B cell (primary cell): ENCODE measurements around the gene SATB1. TPM values are rescaled to one million over a fixed set of nuclear protein-coding genes. Genes with fewer than 3 reads are reported as not detected.

Source experiments
- ATAC-seq: fragments of 200-7000 bp; cut with Tn5 transposase; one replicate; pipeline ENCODE4 v1.10.0; 2021; ENCODE audit warnings: low read depth, mild to moderate bottlenecking, moderate number of reproducible peaks, moderate library complexity
- CTCF ChIA-PET: fragments of 350-600 bp; sonication (Branson Sonifier 250); formaldehyde crosslinking; loops from one replicate; lab custom pipeline; 2021; ENCODE audit warnings: antibody characterized with exemption, inconsistent platforms; lab: Charles Lee
- POLR2A ChIA-PET: fragments of 350-600 bp; sonication (Branson Sonifier 250); formaldehyde crosslinking; loops from one replicate; lab custom pipeline; 2021; ENCODE audit warnings: antibody characterized with exemption; lab: Charles Lee
- DNase-seq: peaks from one replicate; pipeline ENCODE4 v3.0.0; 2013
- H2AFZ ChIP-seq: 2 replicates; pipeline ENCODE4 v1.6.1; 2012; ENCODE audit warnings: mild to moderate bottlenecking, low read depth, low read length; ENCODE audit not compliant: insufficient read depth, poor library complexity, severe bottlenecking
- H3K27ac ChIP-seq, 2 donors: 1 replicate in 1 of 2; 2 replicates in 1 of 2; pipeline ENCODE4 v1.5.1; 2012 to 2013; ENCODE audit warnings: low read length in 2 of 2, mild to moderate bottlenecking in 2 of 2, moderate library complexity in 1 of 2
- H3K27me3 ChIP-seq, 4 experiments: fragments of 200-600 bp in 1 of 4; sonication (generic) in 1 of 4; replicated peaks in 1 of 4; 1 replicate in 2 of 4; 2 replicates in 2 of 4; pipeline versions ENCODE4 v1.6.1 to v1.7.0; 2013 to 2016; ENCODE audit warnings: low read length in 3 of 4, mild to moderate bottlenecking in 2 of 4, mixed read lengths in 1 of 4, moderate library complexity in 1 of 4; ENCODE audit not compliant: insufficient read depth in 4 of 4, control insufficient read depth in 3 of 4; ENCODE audit errors: control extremely low read depth in 1 of 4
- H3K36me3 ChIP-seq, 2 experiments: replicated peaks in 1 of 2; 1 replicate in 1 of 2; 2 replicates in 1 of 2; pipeline versions ENCODE4 v1.6.1 to v1.7.1; 2013; ENCODE audit warnings: low read length in 1 of 2; ENCODE audit not compliant: insufficient read depth in 2 of 2, control insufficient read depth in 1 of 2; ENCODE audit errors: control extremely low read depth in 1 of 2, extremely low read depth in 1 of 2
- H3K4me1 ChIP-seq, 2 donors: fragments of 200-600 bp in 1 of 2; sonication (generic) in 1 of 2; 1 replicate in 1 of 2; 2 replicates in 1 of 2; pipeline versions ENCODE4 v1.5.1 to v1.6.1; 2013 to 2017; ENCODE audit warnings: low read length in 2 of 2; ENCODE audit not compliant: control insufficient read depth in 2 of 2, insufficient read depth in 2 of 2
- H3K4me2 ChIP-seq: replicated peaks from 2 replicates; pipeline ENCODE3; 2012; ENCODE audit warnings: mild to moderate bottlenecking, low read depth, low read length; ENCODE audit not compliant: poor library complexity, severe bottlenecking
- H3K4me3 ChIP-seq, 5 experiments: fragments of 200-600 bp in 1 of 5; sonication (generic) in 1 of 5; 1 replicate in 3 of 5; 2 replicates in 2 of 5; pipeline versions ENCODE4 v1.5.1 to v1.7.0; 2011 to 2016; ENCODE audit warnings: low read length in 4 of 5, mild to moderate bottlenecking in 4 of 5, low read depth in 2 of 5, control low read depth in 1 of 5, moderate library complexity in 1 of 5; ENCODE audit not compliant: insufficient read depth in 1 of 5; ENCODE audit errors: control extremely low read depth in 1 of 5, extremely low read depth in 1 of 5
- H3K79me2 ChIP-seq: fragments of 200-600 bp; sonication (generic); one replicate; pipeline ENCODE4 v1.6.0; 2016; ENCODE audit warnings: low read length; ENCODE audit not compliant: control insufficient read depth, insufficient read depth
- H3K9ac ChIP-seq: fragments of 200-600 bp; sonication (generic); 2 replicates; pipeline ENCODE4 v1.6.1; 2017; ENCODE audit warnings: mild to moderate bottlenecking, low read length, moderate library complexity
- H3K9me3 ChIP-seq, 3 donors: one replicate each; pipeline versions ENCODE4 v1.6.1 to v1.7.1; 2013; ENCODE audit warnings: low read length in 2 of 3; ENCODE audit not compliant: control insufficient read depth in 2 of 3, insufficient read depth in 1 of 3; ENCODE audit errors: control extremely low read depth in 1 of 3
- H4K20me1 ChIP-seq: 2 replicates; pipeline ENCODE4 v1.6.0; 2012; ENCODE audit warnings: mild to moderate bottlenecking, low read length; ENCODE audit not compliant: insufficient read depth, control insufficient read depth, poor library complexity, severe bottlenecking
- H3K27ac Mint-ChIP-seq: one replicate; pipeline ENCODE4 v1.8.0; 2021; ENCODE audit warnings: mixed read lengths
- H3K27me3 Mint-ChIP-seq: one replicate; pipeline ENCODE4 v1.8.0; 2021; ENCODE audit warnings: mixed read lengths
- H3K4me1 Mint-ChIP-seq: one replicate; pipeline ENCODE4 v1.8.0; 2021; ENCODE audit warnings: mixed read lengths
- H3K4me3 Mint-ChIP-seq: one replicate; pipeline ENCODE4 v1.8.0; 2021; ENCODE audit warnings: mixed read lengths
- H3K9me3 Mint-ChIP-seq: one replicate; pipeline ENCODE4 v1.8.0; 2022; ENCODE audit warnings: mixed read lengths; ENCODE audit not compliant: insufficient read depth
- EZH2 ChIP-seq: IDR thresholded peaks from 2 replicates; pipeline ENCODE4 v1.6.1; 2012; ENCODE audit warnings: borderline replicate concordance, low read depth, mild to moderate bottlenecking, moderate library complexity, low read length; ENCODE audit not compliant: insufficient read depth, poor library complexity, severe bottlenecking
- WGBS: methylation state at CpG from one replicate; pipeline ENCODE4 v1.1.5; 2013; ENCODE audit warnings: missing lambda C conversion rate; ENCODE audit not compliant: insufficient coverage; 5-methylcytosine and 5-hydroxymethylcytosine counted together
- intact Hi-C: fragments of 100-400 bp; cut with micrococcal nuclease; formaldehyde crosslinking; loops from one replicate; pipeline ENCODE4 v1.10.0; 2022
- polyA plus RNA-seq: library from polyadenylated mRNA; depleted of rRNA; stranded (reverse); fragments of >200 nt; gene quantifications from 2 replicates; pipeline ENCODE4 v1.2.3, GENCODE V29; 2012
- total RNA-seq, 2 donors: library from RNA; stranded (reverse); fragments of 120-200 nt in 1 of 2; gene quantifications; 1 replicate in 1 of 2; 2 replicates in 1 of 2; pipeline versions ENCODE4 v1.2.3 to v1.2.4, GENCODE V29; 2013 to 2022
- TF ChIP-seq, protein P1 (sequence below): fragments of 200-600 bp; IDR thresholded peaks from one replicate; pipeline ENCODE4 v1.8.0; 2022; ENCODE audit warnings: antibody characterized with exemption, mild to moderate bottlenecking

Gene SATB1
- total and polyA plus RNA-seq, 2 donors (not counting 1 experiment from before 2014, with no cell fraction given): 42.3 to 66.5 TPM

DNA sequence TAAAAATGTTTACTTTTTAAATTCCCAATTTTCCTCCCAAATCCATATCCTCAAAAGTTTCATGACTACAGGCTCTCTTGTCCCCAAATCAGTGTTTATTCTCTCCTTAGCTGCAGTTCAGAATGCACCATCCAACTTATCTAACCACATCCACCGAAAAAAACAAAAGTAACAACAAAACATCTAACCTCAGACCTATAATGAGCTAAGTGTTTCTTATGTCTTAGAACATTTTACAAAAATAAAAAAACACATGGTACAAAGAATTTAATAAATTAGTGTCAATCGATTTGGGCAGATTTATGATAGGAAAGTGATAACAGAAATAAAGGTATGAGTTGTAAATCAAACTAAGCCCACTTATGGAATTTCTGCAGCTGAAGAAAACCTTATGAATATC is 13.6 kb downstream of the SATB1 start:
- H3K27ac ChIP-seq: no peak overlapping the region
- no CpG with 5 or more reads among the region's 2 CpGs for WGBS
- no peak overlapping the region for H3K9ac ChIP-seq
- no peaks in the 10 kb centered on the region for H3K4me1 ChIP-seq
- no peaks in the 10 kb centered on the region for H3K27me3 ChIP-seq
- H3K9me3 ChIP-seq: no peaks in the 10 kb centered on the region
- no peak for TF ChIP-seq EZH2
- TF ChIP-seq, protein P1, sequence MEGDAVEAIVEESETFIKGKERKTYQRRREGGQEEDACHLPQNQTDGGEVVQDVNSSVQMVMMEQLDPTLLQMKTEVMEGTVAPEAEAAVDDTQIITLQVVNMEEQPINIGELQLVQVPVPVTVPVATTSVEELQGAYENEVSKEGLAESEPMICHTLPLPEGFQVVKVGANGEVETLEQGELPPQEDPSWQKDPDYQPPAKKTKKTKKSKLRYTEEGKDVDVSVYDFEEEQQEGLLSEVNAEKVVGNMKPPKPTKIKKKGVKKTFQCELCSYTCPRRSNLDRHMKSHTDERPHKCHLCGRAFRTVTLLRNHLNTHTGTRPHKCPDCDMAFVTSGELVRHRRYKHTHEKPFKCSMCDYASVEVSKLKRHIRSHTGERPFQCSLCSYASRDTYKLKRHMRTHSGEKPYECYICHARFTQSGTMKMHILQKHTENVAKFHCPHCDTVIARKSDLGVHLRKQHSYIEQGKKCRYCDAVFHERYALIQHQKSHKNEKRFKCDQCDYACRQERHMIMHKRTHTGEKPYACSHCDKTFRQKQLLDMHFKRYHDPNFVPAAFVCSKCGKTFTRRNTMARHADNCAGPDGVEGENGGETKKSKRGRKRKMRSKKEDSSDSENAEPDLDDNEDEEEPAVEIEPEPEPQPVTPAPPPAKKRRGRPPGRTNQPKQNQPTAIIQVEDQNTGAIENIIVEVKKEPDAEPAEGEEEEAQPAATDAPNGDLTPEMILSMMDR: no peak
- H3K79me2 ChIP-seq: no peaks in the 10 kb centered on the region
- ATAC-seq (no peak), DNase-seq (no peak)
- no peak overlapping the region for H2AFZ ChIP-seq
- Mint-ChIP-seq H3K27me3 (no peaks in the 10 kb centered on the region), H3K27ac (no peak overlapping the region), H3K4me1 (no peaks in the 10 kb centered on the region), H3K4me3 (no peak overlapping the region), H3K9me3 (no peaks in the 10 kb centered on the region)
- ChIA-PET POLR2A (no interaction called here), CTCF (no interaction called here)
- peaks cover 19 to 25% of the 10 kb centered on the region in 2 experiments for H3K36me3 ChIP-seq
- H4K20me1 ChIP-seq: peaks cover 7% of the 10 kb centered on the region
- no peak overlapping the region for H3K4me3 ChIP-seq
- H3K4me2 ChIP-seq: no peak overlapping the region
- intact Hi-C loops: no loop called here

DNA sequence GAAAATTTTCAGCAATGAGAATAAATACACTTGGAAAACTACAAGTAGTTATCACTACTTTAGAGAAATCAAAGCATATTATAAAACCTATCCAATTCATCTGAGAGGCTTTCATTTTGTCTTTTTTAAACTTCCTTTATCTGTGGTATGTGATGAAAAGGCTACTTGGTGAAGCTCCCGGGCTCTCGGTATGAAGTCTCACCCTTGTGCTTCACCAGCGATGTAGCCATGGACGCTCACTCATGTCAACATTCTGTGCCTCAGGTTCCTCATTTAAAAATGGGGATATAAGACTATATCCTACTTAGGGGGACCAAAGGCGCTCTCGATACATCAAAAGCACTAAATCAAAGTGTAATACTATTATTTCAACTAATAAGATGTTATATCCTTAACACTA is 14.9 kb downstream of the SATB1 start:
- H3K4me3 ChIP-seq: no peak overlapping the region
- DNase-seq (no peak), ATAC-seq (no peak)
- peaks cover 11 to 17% of the 10 kb centered on the region in 2 experiments for H3K36me3 ChIP-seq
- TF ChIP-seq, protein P1: no peak
- TF ChIP-seq EZH2: no peak
- no peak overlapping the region for H3K27ac ChIP-seq
- no peaks in the 10 kb centered on the region for H3K9me3 ChIP-seq
- H3K4me2 ChIP-seq: no peak overlapping the region
- ChIA-PET CTCF (no interaction called here), POLR2A (no interaction called here)
- Mint-ChIP-seq H3K27ac (no peak overlapping the region), H3K27me3 (no peaks in the 10 kb centered on the region), H3K4me3 (no peak overlapping the region), H3K9me3 (no peaks in the 10 kb centered on the region), H3K4me1 (no peaks in the 10 kb centered on the region)
- H3K4me1 ChIP-seq: no peaks in the 10 kb centered on the region
- WGBS: 100% methylated on average over 2 of the region's 6 CpGs
- no peaks in the 10 kb centered on the region for H3K27me3 ChIP-seq
- intact Hi-C loops: no loop called here
- no peaks in the 10 kb centered on the region for H3K79me2 ChIP-seq
- no peak overlapping the region for H3K9ac ChIP-seq
- no peak overlapping the region for H2AFZ ChIP-seq
- peaks cover 13% of the 10 kb centered on the region for H4K20me1 ChIP-seq
